Measurements from ENCODE around the gene NPC1. TPM values are rescaled to one million over a fixed set of nuclear protein-coding genes. Genes with fewer than 3 reads are reported as not detected.

Gene NPC1
- total RNA-seq, 1 donor from 2014 or later = 44.8 TPM

- no peak for TF ChIP-seq CTCF (IDR thresholded peaks at IDR 0.05; ENCODE audit: partially characterized antibody, unreplicated experiment)
- H3K27ac Mint-ChIP-seq (ENCODE audit: unreplicated experiment) = no peak overlapping the region
- H3K36me3 Mint-ChIP-seq (ENCODE audit: unreplicated experiment) = no peaks in the 10 kb centered on the region
- no peak for DNase-seq
- no peaks in the 10 kb centered on the region for H3K4me1 Mint-ChIP-seq (ENCODE audit: low read depth, unreplicated experiment)
- H3K9me3 Mint-ChIP-seq (ENCODE audit: unreplicated experiment) = peaks cover 4% of the 10 kb centered on the region
- H3K27me3 Mint-ChIP-seq (ENCODE audit: unreplicated experiment) = peaks cover 3% of the 10 kb centered on the region
- H3K4me3 Mint-ChIP-seq (ENCODE audit: unreplicated experiment) = no peak overlapping the region
Observed at GRCh38 chr18:23627321-23627720, 41.0 kb upstream of the NPC1 start.

DNA sequence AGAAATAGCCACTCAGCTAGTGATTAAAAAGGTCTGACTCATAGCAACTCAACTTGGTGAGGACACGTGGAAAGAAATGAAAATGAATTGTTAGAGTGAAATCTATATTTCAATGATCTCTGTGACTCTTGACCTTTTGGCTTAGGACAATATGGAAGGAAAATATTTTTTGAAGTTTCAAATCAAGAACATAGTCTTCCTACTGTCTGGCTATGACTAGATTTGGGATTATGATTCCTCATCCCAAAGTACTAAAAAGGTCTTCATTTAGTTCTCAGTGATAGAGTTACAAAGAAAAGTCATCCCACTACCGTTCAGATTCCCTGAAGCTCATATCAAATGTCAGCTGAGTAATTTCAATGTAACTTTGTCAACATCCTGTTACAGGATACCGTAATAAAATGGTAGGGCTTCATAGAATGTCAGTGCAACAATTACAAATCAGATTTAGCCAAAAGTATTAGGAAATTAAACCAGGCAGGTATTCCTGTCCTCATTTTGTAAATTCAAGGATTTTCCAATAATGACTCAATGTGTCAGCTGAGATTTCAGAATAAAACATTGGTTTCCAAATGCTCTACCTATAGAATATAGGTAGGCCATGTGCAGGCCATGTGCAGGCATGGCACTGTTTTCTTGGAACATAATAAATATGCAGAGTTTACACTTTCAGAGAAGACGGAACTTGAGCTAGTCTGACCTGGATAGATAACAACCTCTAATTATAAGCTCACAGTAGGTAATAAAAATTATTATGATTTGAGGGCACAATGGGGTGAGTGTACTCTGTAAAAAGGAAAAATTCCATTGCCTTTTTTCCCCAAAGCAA is 40.4 kb upstream of the NPC1 start:
- TF ChIP-seq CTCF (IDR thresholded peaks at IDR 0.05; ENCODE audit: partially characterized antibody, unreplicated experiment) = no peak
- peaks cover 4% of the 10 kb centered on the region for H3K9me3 Mint-ChIP-seq (ENCODE audit: unreplicated experiment)
- no peak overlapping the region for H3K27ac Mint-ChIP-seq (ENCODE audit: unreplicated experiment)
- no peaks in the 10 kb centered on the region for H3K4me1 Mint-ChIP-seq (ENCODE audit: low read depth, unreplicated experiment)
- DNase-seq = no peak
- H3K36me3 Mint-ChIP-seq (ENCODE audit: unreplicated experiment) = no peaks in the 10 kb centered on the region
- H3K4me3 Mint-ChIP-seq (ENCODE audit: unreplicated experiment) = no peak overlapping the region
- peaks cover 6% of the 10 kb centered on the region for H3K27me3 Mint-ChIP-seq (ENCODE audit: unreplicated experiment)

GRCh38 chr18:23623040-23623439 is 36.7 kb upstream of the NPC1 start:
- no peak overlapping the region for H3K4me3 Mint-ChIP-seq (ENCODE audit: unreplicated experiment)
- peaks cover 5% of the 10 kb centered on the region for H3K4me1 Mint-ChIP-seq (ENCODE audit: low read depth, unreplicated experiment)
- no peak for TF ChIP-seq CTCF (IDR thresholded peaks at IDR 0.05; ENCODE audit: partially characterized antibody, unreplicated experiment)
- no peak for DNase-seq
- no peak overlapping the region for H3K27ac Mint-ChIP-seq (ENCODE audit: unreplicated experiment)
- H3K27me3 Mint-ChIP-seq (ENCODE audit: unreplicated experiment) = peaks cover 22% of the 10 kb centered on the region
- no peaks in the 10 kb centered on the region for H3K36me3 Mint-ChIP-seq (ENCODE audit: unreplicated experiment)
- peaks cover 6% of the 10 kb centered on the region for H3K9me3 Mint-ChIP-seq (ENCODE audit: unreplicated experiment)

- Mint-ChIP-seq H3K4me3 (ENCODE audit: unreplicated experiment) (peak overlapping the region; percentile 72), H3K27ac (ENCODE audit: unreplicated experiment) (no peak overlapping the region), H3K4me1 (ENCODE audit: low read depth, unreplicated experiment) (peaks cover 5% of the 10 kb centered on the region), H3K9me3 (ENCODE audit: unreplicated experiment) (peaks cover 6% of the 10 kb centered on the region), H3K27me3 (ENCODE audit: unreplicated experiment) (peaks cover 22% of the 10 kb centered on the region), H3K36me3 (ENCODE audit: unreplicated experiment) (no peaks in the 10 kb centered on the region)
- TF ChIP-seq CTCF (IDR thresholded peaks at IDR 0.05; ENCODE audit: partially characterized antibody, unreplicated experiment) = peak; percentile 11
- DNase-seq = peak; percentile 49
Observed at GRCh38 chr18:23619388-23619881, 33.1 kb upstream of the NPC1 start.

DNA sequence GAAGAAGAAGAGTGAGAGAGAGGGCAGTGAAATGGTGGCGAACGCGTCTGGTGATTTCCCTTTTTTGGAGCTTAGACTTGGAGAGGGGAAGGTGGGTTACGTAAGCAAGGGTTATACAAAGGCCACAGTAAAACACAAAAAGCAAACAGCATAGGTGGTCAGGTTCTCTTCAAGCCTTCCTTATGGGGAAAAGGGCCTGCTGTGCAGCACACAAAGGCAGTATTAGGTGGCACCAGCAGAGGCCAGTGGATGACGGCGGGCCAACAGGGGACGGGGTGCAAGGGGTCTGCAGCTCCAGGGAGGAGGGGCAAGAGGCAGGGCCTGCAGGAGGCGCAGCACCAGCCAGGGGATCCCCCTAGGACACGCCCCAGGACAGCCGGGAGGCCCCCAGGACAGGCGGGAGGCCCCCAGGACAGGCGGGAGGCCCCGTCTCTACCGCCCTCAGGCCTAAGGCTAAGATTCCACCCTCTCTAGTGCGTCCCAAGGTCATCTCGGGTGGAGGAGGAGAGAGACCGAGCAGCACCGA is 32.6 kb upstream of the NPC1 start:
- Mint-ChIP-seq H3K27me3 (ENCODE audit: unreplicated experiment) (peaks cover 22% of the 10 kb centered on the region), H3K27ac (ENCODE audit: unreplicated experiment) (no peak overlapping the region), H3K4me3 (ENCODE audit: unreplicated experiment) (peak overlapping the region; percentile 72), H3K36me3 (ENCODE audit: unreplicated experiment) (no peaks in the 10 kb centered on the region), H3K4me1 (ENCODE audit: low read depth, unreplicated experiment) (peaks cover 5% of the 10 kb centered on the region), H3K9me3 (ENCODE audit: unreplicated experiment) (peaks cover 6% of the 10 kb centered on the region)
- TF ChIP-seq CTCF (IDR thresholded peaks at IDR 0.05; ENCODE audit: partially characterized antibody, unreplicated experiment) = no peak
- DNase-seq = peak; percentile 40

Measured in glutamatergic neuron (in vitro differentiated cells).